Stomach (tissue), 9 donors: ENCODE results near the gene ST8SIA1. TPM values are rescaled to one million over a fixed set of nuclear protein-coding genes. Genes with fewer than 3 reads are reported as not detected.

Experiments used
- DNase-seq, 2 donors: peaks; one replicate each; pipeline versions ENCODE4 v3.0.0 to v3.0.0-alpha.2; 2013 to 2019
- H3K27ac ChIP-seq, 5 donors: fragments of 200-600 bp in 4 of 5; sonication (generic) in 4 of 5; one replicate each; pipeline ENCODE4 v1.5.1; 2013 to 2019; ENCODE audit warnings: mild to moderate bottlenecking in 1 of 5, moderate library complexity in 1 of 5
- H3K27me3 ChIP-seq, 3 donors: fragments of 200-600 bp; sonication (generic); one replicate each; pipeline ENCODE4 v1.5.1; 2017 to 2019; ENCODE audit warnings: mixed run types in 1 of 3
- H3K36me3 ChIP-seq, 4 donors: fragments of 200-600 bp; sonication (generic); 1 replicate in 3 of 4; 2 replicates in 1 of 4; pipeline ENCODE4 v1.5.1; 2016 to 2019
- H3K4me1 ChIP-seq, 4 donors: fragments of 200-600 bp; sonication (generic); one replicate each; pipeline ENCODE4 v1.5.1; 2016 to 2019
- H3K4me3 ChIP-seq, 4 donors: fragments of 200-600 bp; sonication (generic) in 3 of 4; one replicate each; pipeline ENCODE4 v1.5.1; 2016 to 2019; ENCODE audit warnings: mild to moderate bottlenecking in 1 of 4
- H3K9me3 ChIP-seq, 4 donors: fragments of 200-600 bp; sonication (generic); one replicate each; pipeline ENCODE4 v1.5.1; 2016 to 2019
- CTCF ChIP-seq, 7 experiments: fragments of 450-650 bp in 4 of 7; fragments of 200-600 bp in 3 of 7; sonication (generic) in 3 of 7; IDR thresholded peaks; one replicate each; pipeline ENCODE4 v1.5.1; 2016 to 2019; ENCODE audit warnings: antibody characterized with exemption in 7 of 7, control low read depth in 2 of 7, mild to moderate bottlenecking in 1 of 7
- EP300 ChIP-seq: sonication (generic); formaldehyde crosslinking; IDR thresholded peaks from one replicate; pipeline ENCODE4 v1.6.1; 2017; ENCODE audit warnings: antibody characterized with exemption
- POLR2A ChIP-seq, 4 donors: fragments of 450-650 bp; IDR thresholded peaks; one replicate each; pipeline ENCODE4 v1.6.1; 2016; ENCODE audit warnings: antibody characterized with exemption in 4 of 4, control low read depth in 2 of 4, mild to moderate bottlenecking in 1 of 4, moderate library complexity in 1 of 4
- POLR2AphosphoS5 ChIP-seq, 3 donors: sonication (generic); formaldehyde crosslinking; IDR thresholded peaks; one replicate each; pipeline ENCODE4 v1.6.1; 2016; ENCODE audit warnings: antibody characterized with exemption in 3 of 3
- WGBS, 5 donors: extraction: QIAGEN DNeasy Blood & Tissue Kit in 3 of 5; methylation state at CpG; one replicate each; pipeline versions ENCODE4 v1.1.5 to v1.1.7; 2013 to 2018; 5-methylcytosine and 5-hydroxymethylcytosine counted together
- intact Hi-C: fragments of 100-400 bp; cut with DNase I; formaldehyde crosslinking; loops from one replicate; pipeline ENCODE4 v1.15.1; 2023; ENCODE audit warnings: low total_unique reads
- polyA plus RNA-seq, 3 donors: library from polyadenylated mRNA; stranded (reverse); fragments of 200-250 nt; gene quantifications; one replicate each; pipeline ENCODE4 v1.2.3, GENCODE V29; 2013
- total RNA-seq, 5 donors: library from RNA; depleted of rRNA; stranded (reverse); fragments of >200 nt; gene quantifications; one replicate each; pipeline versions ENCODE4 v1.1.0 to v1.2.3, GENCODE V29; 2014 to 2016
- donor health status: healthy with polysubstance abuse.
- donor health status: Bipolar disorder and iron deficiency.
- donor health status: healthy.

Gene ST8SIA1
- total and polyA plus RNA-seq, 8 donors = 0.29 to 5.0 (median 2.2) TPM

- no peak overlapping the region for H3K27ac ChIP-seq
- no peak for TF ChIP-seq POLR2AphosphoS5 (IDR thresholded peaks at IDR 0.05)
- no peak for TF ChIP-seq CTCF (IDR thresholded peaks at IDR 0.05)
- no peak for TF ChIP-seq POLR2A (IDR thresholded peaks at IDR 0.05)
- TF ChIP-seq EP300 = no peak
- intact Hi-C loops = no loop called here
- DNase-seq = no peak
- H3K4me3 ChIP-seq = no peak overlapping the region
- no peaks in the 10 kb centered on the region for H3K9me3 ChIP-seq
- peaks cover 0 to 10% (median 0%) of the 10 kb centered on the region in 4 donors for H3K4me1 ChIP-seq
- WGBS, 5 donors = 77 to 86% (median 84%) methylated on average over 5 of the region's 5 CpGs
- H3K36me3 ChIP-seq = no peaks in the 10 kb centered on the region
- no peaks in the 10 kb centered on the region for H3K27me3 ChIP-seq
These were observed 68.4 kb downstream of the ST8SIA1 start for GRCh38 chr12:22266101-22266500.

DNA sequence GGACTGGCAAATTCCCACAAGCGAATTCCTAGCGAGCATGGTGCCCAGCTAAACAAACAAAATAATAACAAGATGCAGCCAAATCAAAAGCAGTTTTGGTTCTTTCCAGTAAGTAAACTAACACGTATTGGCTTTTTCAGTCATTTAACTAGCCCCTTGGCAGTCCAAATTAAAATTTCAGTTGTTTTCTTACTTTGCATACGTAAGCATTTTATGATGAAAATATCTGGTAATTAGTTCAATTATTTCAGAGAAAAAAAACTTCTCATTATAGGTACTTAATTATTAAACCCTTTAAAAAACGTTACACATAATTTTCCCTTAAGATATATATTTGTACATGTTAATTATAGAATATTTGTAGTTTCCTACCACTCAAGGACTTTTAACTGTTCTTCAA lies 70.1 kb downstream of the ST8SIA1 start:
- Histone ChIP-seq H3K27me3 (no peaks in the 10 kb centered on the region), H3K27ac (no peak overlapping the region), H3K4me3 (no peak overlapping the region), H3K9me3 (no peaks in the 10 kb centered on the region), H3K4me1 (peaks cover 0 to 8% (median 0%) of the 10 kb centered on the region in 4 donors), H3K36me3 (no peaks in the 10 kb centered on the region)
- no peak for TF ChIP-seq EP300
- TF ChIP-seq CTCF (IDR thresholded peaks at IDR 0.05) = no peak
- WGBS, 5 donors = 75 to 86% (median 83%) methylated on average over 5 of the region's 5 CpGs
- intact Hi-C loops = no loop called here
- DNase-seq = no peak

DNA sequence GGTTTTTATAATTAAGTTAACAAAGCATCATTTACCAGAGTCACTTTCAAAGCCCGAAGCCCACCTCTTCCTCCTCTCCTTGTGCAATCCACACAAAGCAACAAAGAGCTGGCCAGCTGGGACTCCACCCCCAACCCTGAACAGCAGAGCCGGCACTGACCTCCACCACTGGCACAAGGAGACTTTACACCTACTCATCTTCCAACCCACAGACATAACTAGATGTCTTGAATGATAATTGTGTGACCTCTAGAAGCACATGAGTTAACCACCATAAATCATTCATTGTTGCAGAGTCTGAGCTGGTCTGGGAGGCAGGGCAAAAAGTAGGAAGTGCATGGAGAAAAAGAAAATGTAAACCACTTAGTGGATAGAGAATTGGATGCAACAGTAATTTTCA lies 72.2 kb downstream of the ST8SIA1 start:
- H3K27ac ChIP-seq = no peak overlapping the region
- H3K9me3 ChIP-seq = no peaks in the 10 kb centered on the region
- DNase-seq = no peak
- H3K36me3 ChIP-seq = no peaks in the 10 kb centered on the region
- 4 to 21% (median 11%) methylated on average over 2 of the region's 2 CpGs for WGBS, 5 donors
- intact Hi-C loops = no loop called here
- peaks cover 0 to 8% (median 0%) of the 10 kb centered on the region in 4 donors for H3K4me1 ChIP-seq
- no peaks in the 10 kb centered on the region for H3K27me3 ChIP-seq
- TF ChIP-seq EP300 (no peak), POLR2AphosphoS5 (IDR thresholded peaks at IDR 0.05) (no peak), CTCF (IDR thresholded peaks at IDR 0.05) (no peak), POLR2A (IDR thresholded peaks at IDR 0.05) (no peak)
- H3K4me3 ChIP-seq = no peak overlapping the region

- DNase-seq = no peak
- H3K27me3 ChIP-seq = no peaks in the 10 kb centered on the region
- WGBS, 5 donors = 61 to 75% (median 74%) methylated on average over 6 of the region's 6 CpGs
- H3K27ac ChIP-seq = no peak overlapping the region
- peaks cover 0 to 30% (median 13%) of the 10 kb centered on the region in 4 donors for H3K4me1 ChIP-seq
- no peak overlapping the region for H3K4me3 ChIP-seq
- no peaks in the 10 kb centered on the region for H3K36me3 ChIP-seq
- no peak for TF ChIP-seq POLR2AphosphoS5 (IDR thresholded peaks at IDR 0.05)
- no peaks in the 10 kb centered on the region for H3K9me3 ChIP-seq
- intact Hi-C loops = no loop called here
These were observed 77.4 kb downstream of the ST8SIA1 start for GRCh38 chr12:22257100-22257499.

GRCh38 chr12:22256605-22257004 lies 77.9 kb downstream of the ST8SIA1 start:
- Histone ChIP-seq H3K27ac (peak overlapping the region in 1 of 5 donors; percentile 73), H3K27me3 (no peaks in the 10 kb centered on the region), H3K4me1 (peaks cover 0 to 27% (median 13%) of the 10 kb centered on the region in 4 donors), H3K36me3 (no peaks in the 10 kb centered on the region), H3K4me3 (no peak overlapping the region), H3K9me3 (no peaks in the 10 kb centered on the region)
- TF ChIP-seq POLR2AphosphoS5 (IDR thresholded peaks at IDR 0.05) (no peak), EP300 (no peak), CTCF (IDR thresholded peaks at IDR 0.05) (no peak), POLR2A (IDR thresholded peaks at IDR 0.05) (no peak)
- intact Hi-C loops = no loop called here
- DNase-seq = peak in 1 of 2 donors; percentile 46
- WGBS, 5 donors = 31 to 58% (median 46%) methylated on average over 1 of the region's 1 CpG
